NCI-H146 (cell line): ENCODE results near the gene ERGIC2.
A peak's percentile ranks its signal among the peaks of the same experiment; 100 is the strongest.

Experiments
- DNase-seq: peaks from one replicate; lab custom pipeline; 2025; lab: John Stamatoyannopoulos, UW

The ERGIC2 gene

DNA sequence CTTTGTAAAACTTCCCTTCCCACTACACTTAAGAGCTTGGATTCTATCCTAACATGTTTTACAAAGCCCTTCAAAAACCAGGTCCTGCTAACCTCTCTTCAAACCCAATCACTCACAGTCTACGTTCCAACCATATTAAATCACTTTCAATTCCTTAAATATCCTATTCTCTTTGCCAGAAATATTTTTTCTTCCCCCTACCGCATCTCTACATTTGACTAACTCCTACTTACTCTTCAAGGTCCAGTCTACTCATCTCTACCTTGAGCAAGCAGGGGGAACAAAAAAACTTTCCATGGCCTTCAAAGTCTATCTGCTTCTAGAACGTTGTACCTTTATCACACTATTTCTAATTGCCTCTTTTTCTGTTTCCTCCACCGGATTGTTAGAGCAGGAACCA, 6.1 kb downstream of the ERGIC2 start:
- DNase-seq: no peak

DNA sequence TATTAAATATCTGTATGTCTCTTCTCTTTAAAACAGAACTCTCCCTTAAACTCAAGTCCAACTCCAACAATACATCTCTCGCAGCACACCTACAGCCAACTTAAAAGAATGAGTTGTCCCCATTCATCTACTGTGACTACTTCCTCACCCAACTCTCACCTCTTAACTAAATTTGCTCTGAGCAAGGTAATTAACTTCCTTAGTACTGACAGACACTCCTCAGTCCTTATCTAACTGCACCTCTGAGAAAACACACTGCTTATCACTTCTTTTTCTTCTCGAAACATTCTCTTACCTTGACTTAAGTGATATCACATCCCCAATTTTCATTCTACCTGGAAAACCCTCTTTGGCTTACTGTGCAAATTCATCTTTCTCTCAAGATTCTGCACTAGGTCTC, 7.0 kb downstream of the ERGIC2 start:
- no peak for DNase-seq

DNA sequence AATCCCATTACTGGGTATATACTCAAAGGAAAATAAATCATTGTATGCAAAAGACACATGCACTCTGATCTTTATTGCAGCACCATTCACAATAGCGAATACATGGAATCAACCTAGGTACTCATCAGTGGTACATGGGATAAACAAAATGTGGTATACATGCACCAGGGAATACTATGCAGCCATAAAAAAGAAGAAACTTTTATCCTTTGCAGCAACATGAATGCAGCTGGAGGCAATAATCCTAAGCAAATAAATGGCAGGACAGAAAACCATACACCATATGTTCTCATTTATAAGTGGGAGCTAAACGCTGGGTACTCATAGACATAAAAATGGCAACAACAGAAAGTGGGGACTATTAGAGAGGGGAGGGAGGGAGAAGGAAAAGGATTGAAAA, 15.9 kb downstream of the ERGIC2 start:
- no peak for DNase-seq

DNA sequence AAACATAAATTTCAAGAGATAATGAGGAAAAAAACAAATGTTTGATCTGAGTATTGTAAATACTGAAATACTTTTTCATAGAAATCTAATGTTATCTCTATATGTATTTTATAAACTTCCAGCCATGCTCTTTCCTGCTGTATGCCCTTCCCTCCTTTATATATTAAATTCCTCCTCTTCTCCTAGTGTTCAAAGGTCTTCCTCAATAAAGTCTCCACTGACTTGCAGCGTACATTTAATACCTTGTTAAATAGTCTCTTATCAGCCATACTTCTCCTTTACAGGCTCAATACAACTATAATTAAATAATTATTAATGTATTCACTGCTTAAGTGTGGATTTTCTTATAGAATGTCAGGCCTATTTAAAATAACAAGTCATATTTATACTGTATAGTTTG, 26.0 kb downstream of the ERGIC2 start:
- no peak for DNase-seq

DNA sequence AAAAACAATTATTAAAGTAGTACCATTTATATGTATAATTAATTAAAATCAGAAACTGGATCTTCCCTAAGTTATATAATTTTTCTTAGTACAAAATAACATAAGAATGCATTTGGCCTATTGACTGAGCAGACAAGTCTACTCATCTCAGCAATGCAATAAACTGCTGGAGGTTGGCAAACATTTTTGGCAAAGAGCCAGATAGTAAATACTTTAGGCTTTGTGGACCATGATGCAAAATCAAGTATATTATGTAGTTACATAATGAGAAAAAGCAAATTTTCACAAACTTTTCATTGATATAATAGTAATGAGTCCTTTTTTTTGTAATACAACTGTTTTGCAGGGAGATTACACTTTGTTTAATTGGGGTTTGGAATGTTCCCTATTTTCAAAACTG, 30.9 kb downstream of the ERGIC2 start:
- DNase-seq: no peak

DNA sequence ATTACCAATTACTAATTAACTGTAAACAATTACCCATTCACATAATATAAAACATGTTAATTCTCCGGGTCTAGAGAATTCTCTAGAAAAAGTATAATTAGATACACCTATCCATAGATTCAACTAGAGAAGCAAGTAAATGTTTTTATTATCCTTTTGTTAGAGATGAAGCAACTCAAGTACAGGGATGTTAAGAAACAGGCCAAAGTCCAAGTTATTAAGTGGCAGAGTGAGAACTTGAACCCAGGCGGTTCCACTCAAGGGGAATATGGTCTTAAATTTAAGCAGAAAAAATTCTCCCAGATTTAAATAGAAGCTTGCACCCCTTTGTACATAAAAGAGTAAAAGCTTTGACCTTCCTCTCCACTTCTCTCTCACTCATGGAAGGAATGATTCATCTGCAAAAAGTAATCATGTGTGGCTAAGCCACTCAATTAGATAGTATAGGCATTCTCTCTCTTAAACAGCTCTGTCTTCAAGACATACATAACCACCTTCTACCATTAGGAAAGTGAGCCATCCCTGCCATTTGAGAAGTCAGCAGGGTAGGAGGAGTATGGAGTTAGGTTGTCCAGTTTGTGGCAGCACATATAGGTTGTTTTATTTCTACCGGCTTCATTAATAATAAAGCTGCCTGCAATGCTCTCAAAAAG, 34.1 kb downstream of the ERGIC2 start:
- no peak for DNase-seq

DNA sequence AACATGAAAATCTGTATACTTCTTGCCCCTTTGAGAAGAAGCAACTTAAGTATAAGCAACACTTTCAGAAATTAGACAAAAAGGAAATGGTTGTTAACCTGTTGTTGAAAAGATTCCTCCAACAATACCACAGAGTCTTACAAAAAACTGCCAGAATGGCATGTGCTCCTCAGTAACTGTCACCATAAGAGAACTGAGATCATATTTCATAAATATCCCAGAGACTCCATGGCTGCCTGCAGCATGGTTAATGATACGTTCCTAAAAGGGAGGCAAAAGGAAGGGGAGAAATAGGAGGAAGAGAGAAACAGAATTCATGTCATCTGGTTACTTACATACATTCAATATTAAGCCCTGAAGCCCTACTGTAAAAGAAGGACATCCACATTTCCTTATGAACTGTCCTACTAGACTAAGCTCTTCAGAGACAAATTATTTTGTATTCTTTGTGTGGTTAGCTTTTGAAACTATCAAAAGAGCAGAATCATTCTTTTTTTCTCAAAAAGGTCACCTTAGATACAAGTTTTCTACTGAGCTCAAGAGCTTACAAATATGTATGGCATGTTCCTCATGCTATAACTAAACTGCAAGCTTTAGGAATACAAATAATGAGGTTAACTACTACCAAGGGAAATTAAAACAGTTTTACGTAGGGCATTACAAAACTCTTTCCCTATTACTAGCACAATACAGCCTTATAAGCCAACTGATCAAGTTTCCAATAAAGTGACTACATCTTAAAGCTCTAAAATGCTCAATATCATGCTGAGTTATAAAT, 37.8 kb downstream of the ERGIC2 start:
- DNase-seq: no peak

DNA sequence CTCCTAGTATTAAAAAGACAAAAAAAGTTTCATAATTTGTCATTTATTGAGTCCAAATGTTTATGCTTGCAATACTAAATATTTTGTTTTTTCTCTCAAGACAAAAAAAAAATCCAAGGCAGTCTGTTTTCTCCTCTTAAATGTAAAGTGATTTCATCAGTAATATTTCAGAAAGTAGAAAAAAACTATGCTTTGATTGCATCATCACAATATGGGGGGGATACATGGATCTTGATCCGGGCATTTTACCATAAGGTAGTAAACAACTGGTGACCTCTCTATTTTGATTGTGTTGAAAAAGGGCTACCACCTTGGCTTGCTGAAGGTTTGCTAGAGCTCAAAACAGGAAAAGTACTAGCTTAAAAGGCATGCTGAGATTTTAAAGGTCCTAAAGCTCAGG, 43.6 kb downstream of the ERGIC2 start:
- DNase-seq: no peak

DNA sequence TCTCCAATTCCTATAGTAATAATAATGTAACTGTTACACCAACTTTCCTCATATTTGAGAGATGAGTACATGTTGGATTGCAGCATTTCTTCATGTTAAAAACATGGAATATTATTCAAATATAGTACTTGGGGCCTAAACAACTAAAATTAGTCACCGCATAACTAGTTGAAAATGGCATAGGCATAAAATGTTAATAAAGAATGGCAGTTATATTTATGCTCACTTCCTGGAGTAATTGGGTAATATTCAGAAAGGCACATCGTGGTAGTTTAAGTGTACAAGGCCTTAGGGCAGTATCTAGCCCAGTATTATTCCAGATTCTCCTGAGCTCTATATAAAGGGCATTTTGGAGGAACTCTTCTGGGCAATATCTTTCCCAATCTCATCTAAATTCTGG, 46.0 kb downstream of the ERGIC2 start:
- DNase-seq: no peak

DNA sequence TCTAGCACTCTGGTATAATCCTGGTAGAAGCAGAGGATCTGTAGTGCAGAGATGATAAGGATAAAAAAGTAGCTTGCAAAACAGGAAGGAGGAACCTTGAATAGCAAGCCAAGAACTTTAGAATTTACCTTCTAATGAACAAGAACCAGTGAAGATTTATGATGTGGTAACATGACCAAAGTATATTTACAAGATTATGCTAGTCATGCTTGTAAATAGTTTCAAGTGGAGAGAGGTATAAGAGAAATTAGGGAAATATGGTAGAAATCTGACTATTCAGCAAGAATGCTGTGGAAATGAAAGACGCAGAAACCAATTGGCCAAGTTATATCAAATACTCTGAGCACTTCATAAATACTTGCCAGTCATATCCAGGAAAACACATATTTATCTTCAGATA, 47.8 kb downstream of the ERGIC2 start:
- no peak for DNase-seq

DNA sequence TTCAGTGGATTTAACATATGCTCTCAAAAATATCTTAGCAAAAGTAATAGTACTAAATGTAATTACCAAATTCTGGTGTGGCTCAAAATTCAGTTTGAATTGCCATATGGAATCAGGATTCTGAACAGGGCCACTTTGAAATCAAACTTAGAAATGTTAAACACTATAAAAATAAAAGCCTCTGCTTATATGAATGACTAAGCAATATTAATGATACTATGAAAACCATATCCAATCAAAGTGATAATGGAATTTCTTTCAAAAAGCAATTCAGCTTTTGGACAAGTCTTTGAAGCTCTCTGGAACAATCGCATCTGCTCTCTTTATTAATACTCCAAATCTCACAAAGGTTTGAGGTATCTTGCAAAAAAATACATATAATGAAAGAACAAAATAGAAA, 51.6 kb downstream of the ERGIC2 start:
- DNase-seq: no peak

DNA sequence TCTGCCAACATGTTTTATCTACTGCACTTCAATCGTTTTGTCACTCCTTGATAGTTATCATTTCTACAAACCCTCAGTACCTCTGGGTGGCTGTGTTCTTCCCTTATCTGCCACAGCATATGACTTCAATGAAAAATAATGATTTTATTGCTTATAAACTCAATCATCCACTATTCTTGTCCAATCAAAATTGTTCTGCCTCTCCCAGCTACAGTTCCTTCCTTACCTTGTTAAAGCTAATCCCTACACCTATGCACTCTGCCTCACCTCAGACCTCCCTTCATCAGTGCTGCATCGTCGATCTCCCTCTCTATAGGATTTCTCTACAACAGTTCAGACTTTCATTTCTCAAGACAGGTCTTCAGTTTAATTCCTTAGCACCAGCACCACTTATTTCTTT, 58.8 kb downstream of the ERGIC2 start:
- DNase-seq: no peak

DNA sequence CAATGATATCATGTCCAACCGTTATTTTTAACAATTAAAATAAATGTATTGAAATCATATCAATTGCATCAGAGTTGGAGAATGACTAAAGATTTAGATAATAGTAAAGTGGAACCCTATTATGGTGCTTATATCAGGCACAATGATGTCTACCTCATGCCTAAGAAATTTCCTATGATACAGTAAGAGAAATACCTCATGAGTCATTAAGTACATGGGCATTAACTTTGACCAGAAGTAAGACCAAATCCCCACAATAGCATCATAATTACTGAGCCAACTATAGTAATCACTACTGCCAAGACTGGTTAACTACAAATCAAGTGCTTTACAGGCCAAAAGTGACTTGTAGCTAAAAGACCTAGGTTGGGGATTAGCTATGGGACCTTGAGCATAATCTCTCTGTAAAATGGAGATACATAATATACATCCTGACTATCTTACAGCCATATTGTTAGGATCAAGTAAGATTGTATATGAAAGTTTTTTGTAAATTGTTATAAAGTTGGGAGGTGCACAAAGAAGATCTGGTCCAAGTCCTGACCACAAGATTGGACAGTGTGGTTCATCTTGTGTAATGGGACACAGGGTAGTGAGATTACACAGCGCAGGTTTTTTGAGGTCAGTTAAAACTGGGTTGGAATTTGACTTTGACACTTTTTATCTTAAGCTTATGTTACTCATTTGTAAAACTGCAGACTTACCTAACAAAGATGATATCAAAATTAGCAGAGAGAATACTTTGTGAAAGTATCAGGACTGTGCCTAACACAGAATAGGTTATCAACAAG, 60.5 kb downstream of the ERGIC2 start:
- DNase-seq: no peak

DNA sequence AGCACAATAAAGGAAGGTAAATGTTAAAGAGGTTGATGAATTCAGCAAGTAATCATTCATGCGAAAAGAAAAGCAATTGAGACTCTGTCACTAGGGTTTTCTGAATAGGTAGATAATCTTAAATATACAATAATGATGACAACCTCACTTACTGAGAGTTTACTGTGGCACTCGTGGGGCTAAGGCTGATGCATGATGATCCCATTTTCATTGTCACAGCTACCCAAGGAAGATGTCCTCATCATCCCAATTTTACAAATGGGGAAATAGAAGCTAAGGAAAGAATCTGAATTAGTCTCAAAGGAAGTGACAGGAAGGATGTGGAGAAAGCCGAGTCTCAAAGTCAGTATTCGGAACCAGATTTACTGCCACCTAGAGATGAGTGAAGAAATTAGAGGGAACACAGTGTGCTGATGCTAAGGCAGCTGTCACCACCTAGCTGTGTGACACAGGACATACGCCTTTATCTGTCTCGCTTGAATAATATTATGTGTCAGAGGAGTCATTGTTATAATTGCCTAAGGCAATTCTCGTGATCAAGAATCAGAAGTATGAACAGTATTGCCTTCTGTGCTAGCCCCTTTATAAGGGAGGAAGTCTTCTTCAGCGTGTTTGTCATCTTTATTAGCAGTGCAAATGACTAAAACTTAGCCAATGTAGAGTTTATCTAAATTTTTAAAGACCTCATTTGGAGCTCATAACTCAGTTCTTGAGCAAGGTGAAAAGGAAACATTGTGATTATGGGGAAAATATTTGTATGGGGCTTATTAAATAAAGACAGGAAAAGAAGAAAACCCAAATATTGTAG, 63.2 kb downstream of the ERGIC2 start:
- peak; percentile 80 for DNase-seq

DNA sequence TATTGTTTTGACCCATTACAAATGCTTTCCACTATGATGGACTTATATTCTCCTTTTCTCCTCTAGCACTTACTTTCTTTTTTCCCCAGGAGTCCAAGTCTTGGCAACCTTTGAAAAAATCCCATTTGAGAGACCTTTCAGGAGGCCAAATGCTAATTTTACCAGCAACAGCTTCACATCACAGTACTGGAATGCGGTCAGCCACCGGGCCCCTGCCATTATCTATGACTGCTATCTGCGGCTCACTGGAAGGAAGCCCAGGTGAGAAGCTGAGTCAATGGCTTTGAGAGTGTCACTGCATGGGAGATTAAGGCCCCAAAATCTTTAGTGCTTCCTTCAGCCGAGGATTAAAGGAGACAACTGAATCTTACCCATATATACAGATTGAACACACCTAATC, 64.2 kb downstream of the ERGIC2 start:
- DNase-seq: no peak

DNA sequence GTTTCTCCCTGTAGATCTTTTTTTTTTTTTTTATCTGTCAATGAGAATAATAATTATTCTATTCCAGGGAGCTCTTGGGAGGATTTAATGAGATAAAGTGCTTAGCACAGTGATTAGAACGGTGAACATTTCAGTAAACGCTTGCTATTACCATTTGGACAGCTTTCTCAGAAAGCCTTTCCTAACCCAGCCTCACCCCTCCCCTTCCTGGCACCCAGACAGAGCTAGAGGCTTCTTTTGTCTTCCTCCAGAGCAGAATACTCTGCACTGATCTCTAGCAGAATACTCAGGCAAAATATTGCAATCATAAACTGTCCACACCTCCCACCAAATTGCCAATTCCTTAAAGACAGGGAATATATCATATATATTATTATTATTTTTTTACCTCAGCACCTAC, 66.6 kb downstream of the ERGIC2 start:
- no peak for DNase-seq

DNA sequence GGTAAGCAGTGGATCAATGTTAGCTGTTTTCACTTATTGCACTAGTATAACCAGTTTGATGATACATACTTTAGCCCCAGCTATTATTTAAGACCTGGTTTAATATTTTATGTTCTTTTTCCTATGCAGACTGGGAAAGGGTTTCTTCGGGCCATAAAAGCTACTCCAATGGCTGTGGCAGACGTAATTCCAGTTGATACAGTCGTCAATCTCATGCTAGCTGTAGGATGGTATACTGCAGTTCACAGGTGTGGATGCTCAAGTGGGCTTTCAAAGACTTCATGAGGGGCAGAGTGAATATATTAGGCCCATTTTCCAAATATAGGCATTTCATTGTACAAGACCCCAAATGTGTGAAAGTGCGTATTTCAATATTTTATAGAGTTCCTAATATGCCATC, 70.1 kb downstream of the ERGIC2 start:
- DNase-seq: no peak

DNA sequence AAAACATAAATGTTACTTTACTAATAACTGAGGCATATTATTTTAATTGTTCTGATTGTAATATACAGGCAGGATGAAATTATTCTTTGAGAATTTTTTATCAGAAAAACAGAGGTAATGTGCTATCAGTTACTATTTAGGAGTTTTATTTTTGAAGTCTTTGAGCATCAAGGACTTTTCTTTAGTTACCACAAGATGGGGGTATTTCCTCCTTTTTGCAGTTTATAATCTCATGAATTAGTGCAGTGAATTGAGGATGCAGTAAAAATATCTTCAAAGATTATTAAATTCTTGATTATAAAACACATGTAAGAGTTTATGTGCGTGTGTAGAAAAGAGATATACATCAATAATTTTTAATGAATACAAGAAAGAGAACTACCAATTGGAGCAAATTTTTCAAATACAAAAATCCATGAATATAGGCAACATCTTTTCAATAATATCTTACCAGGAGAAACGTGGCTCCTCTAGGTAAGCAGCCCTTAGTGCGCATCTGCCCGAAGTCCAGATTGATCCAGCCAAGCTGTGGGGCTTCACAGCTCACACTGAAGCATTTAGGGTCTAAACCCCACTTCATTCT, 71.6 kb downstream of the ERGIC2 start:
- DNase-seq: no peak

DNA sequence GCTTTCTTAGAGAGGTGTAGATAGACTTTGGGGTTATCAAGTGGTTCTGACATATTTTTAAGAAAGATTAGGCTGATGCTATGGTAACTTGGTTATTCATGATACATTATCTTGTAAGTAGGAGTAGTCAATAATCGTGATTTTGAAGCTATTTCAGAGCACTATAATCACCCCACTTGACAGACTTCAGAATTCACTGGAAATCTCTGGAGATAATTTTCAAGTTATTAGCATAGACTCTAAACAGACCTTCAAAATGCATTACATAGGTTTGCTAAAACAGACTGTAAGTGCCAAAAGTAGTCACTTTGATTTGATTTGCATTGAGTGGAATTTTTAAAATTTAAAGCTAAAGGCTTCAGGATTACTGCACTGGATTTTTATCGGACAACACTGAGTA, 74.3 kb downstream of the ERGIC2 start:
- no peak for DNase-seq

DNA sequence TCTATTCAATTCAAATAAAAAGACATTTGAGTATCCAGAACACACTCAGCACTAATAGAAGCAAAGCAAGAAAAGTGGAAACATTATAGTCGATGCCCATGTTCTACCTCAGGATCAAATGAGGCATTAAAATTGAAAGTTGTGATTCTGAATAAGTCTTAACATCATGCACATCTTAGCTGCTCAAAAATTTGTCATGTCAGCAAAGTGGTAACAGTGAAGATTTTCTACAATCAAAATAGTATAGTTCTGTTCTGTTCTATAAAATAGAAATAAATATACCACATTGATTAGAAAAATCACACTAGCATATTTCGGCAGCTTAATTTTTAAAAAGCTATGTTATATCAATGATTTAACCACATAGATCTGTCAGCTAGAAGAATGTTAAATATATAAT, 74.7 kb downstream of the ERGIC2 start:
- DNase-seq: no peak

DNA sequence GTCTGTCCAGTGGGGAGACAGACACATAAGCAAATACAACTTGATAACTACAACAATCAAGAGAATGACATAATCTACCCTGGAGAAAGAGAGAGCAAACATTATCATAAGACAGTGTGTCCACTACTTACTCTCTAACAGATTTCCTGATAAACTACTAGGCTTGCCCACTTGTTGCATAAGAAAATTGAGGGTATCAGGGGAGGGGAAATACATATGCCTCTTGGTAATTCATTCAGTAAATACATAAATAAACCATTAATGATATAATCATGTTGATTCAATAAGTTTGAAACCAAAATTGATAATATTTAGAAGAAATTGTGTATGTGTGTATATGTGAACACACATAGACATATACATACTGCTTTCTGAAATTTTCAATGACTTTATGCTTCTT, 76.6 kb downstream of the ERGIC2 start:
- DNase-seq: no peak

DNA sequence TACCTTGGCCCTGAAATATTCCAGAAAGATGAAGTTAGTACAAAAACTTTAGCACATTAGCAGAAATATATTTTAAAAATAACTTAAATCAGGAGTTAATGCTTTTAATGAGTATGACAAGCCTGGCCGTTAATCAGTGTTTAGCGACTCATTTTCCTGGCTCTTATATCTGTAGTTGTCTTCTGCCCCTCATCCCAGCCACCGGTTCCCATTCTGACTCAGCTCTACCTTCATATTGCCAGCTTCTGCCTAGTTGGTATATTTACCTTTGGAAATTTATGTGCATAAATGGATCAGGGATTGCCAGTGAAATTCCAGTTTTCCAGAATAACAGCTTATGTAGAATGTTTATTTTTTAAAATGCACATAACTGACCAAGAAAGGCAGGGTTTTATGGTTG, 79.9 kb downstream of the ERGIC2 start:
- no peak for DNase-seq
